Liver (tissue), 3 donors: ENCODE results near the gene TRIM59.

ENCODE experiments used
- ATF3 ChIP-seq: IDR thresholded peaks from 2 replicates; pipeline ENCODE4 v1.6.1; 2016; ENCODE audit warnings: antibody characterized with exemption
- NR2F2 ChIP-seq: IDR thresholded peaks from 2 replicates; pipeline ENCODE4 v1.6.1; 2016; ENCODE audit warnings: antibody characterized with exemption
- RAD21 ChIP-seq, 2 donors: IDR thresholded peaks; 2 replicates each; pipeline ENCODE4 v1.6.1; 2016; ENCODE audit warnings: antibody characterized with exemption in 2 of 2, mild to moderate bottlenecking in 2 of 2
- SP1 ChIP-seq: IDR thresholded peaks from 2 replicates; pipeline ENCODE4 v1.6.1; 2018; ENCODE audit warnings: antibody characterized with exemption, mild to moderate bottlenecking
- TAF1 ChIP-seq: conservative IDR thresholded peaks from 2 replicates; pipeline ENCODE4 v1.6.1; 2016; ENCODE audit warnings: antibody characterized with exemption, mild to moderate bottlenecking
- TF ChIP-seq, protein P1 (sequence below): fragments of 150-350 bp; IDR thresholded peaks from 2 replicates; pipeline ENCODE4 v1.5.1; 2017; ENCODE audit warnings: improper control_type of control experiment, low read depth, low read length; ENCODE audit not compliant: missing input control
- donor health status: healthy.
- donor health status: healthy.

GRCh38 chr3:160459450-160459970, 9.9 kb upstream of the TRIM59 start:
- TF ChIP-seq NR2F2 (no peak), TAF1 (no peak), ATF3 (no peak), RAD21 (IDR thresholded peaks at IDR 0.05) (no peak), SP1 (no peak)
- TF ChIP-seq, protein P1, sequence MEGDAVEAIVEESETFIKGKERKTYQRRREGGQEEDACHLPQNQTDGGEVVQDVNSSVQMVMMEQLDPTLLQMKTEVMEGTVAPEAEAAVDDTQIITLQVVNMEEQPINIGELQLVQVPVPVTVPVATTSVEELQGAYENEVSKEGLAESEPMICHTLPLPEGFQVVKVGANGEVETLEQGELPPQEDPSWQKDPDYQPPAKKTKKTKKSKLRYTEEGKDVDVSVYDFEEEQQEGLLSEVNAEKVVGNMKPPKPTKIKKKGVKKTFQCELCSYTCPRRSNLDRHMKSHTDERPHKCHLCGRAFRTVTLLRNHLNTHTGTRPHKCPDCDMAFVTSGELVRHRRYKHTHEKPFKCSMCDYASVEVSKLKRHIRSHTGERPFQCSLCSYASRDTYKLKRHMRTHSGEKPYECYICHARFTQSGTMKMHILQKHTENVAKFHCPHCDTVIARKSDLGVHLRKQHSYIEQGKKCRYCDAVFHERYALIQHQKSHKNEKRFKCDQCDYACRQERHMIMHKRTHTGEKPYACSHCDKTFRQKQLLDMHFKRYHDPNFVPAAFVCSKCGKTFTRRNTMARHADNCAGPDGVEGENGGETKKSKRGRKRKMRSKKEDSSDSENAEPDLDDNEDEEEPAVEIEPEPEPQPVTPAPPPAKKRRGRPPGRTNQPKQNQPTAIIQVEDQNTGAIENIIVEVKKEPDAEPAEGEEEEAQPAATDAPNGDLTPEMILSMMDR = no peak
